ENCODE data around the gene LPP. TPM values are rescaled to one million over a fixed set of nuclear protein-coding genes. Genes with fewer than 3 reads are reported as not detected.

Gene LPP
- total RNA-seq, 4 donors from 2014 or later, result 45.9 to 81.1 (median 63.0) TPM

DNA sequence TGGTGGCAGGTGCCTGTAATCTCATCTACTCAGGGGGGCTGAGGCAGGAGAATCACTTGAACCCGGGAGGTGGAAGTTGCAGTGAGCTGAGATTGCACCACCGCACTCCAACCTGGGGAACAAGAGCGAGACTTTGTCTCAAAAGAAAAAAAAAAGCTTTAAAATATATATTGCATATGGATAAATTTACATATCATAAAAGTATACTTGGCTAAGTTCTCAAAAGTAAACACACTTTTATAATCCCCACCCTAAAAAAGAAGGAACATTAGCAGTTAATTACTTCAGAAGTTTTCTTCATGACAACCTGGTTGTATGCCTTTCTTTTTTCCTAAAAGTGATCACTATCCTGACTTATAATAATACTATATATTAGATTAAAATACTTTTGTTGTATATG is 648.7 kb downstream of the LPP start:
- TF ChIP-seq, protein P1, sequence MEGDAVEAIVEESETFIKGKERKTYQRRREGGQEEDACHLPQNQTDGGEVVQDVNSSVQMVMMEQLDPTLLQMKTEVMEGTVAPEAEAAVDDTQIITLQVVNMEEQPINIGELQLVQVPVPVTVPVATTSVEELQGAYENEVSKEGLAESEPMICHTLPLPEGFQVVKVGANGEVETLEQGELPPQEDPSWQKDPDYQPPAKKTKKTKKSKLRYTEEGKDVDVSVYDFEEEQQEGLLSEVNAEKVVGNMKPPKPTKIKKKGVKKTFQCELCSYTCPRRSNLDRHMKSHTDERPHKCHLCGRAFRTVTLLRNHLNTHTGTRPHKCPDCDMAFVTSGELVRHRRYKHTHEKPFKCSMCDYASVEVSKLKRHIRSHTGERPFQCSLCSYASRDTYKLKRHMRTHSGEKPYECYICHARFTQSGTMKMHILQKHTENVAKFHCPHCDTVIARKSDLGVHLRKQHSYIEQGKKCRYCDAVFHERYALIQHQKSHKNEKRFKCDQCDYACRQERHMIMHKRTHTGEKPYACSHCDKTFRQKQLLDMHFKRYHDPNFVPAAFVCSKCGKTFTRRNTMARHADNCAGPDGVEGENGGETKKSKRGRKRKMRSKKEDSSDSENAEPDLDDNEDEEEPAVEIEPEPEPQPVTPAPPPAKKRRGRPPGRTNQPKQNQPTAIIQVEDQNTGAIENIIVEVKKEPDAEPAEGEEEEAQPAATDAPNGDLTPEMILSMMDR (IDR thresholded peaks at IDR 0.05), result no peak
- no peak for TF ChIP-seq POLR2A (IDR thresholded peaks at IDR 0.05)
- intact Hi-C loops (cut with DNase I; ENCODE audit: low total_unique reads), result no loop called here
- no peak overlapping the region for H3K4me3 ChIP-seq (ENCODE audit: low read depth, poor library complexity, severe bottlenecking)
- DNase-seq (ENCODE audit: low spot score in 2 of 2), result no peak
- 65 to 96% methylated on average over 3 of the region's 3 CpGs for WGBS, 2 donors

DNA sequence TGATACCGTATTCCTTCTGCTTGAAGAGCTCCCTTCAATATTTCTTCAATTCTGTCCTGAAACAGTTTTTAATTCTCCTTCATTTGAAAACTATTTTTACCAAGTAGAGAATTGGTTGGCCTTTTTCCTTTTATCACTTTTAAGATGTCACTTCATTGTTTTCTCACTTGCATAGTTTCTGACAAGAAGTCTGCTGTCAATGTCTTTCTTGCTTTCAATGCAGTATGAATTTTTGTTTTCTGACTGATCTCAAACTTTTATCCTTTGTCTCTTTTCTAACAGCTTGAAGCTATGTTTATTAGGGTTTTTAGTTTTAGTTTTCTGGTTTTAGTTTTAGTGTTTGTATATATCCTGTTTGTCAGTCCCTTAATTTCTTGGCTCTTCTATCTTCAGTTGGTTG is 653.0 kb downstream of the LPP start:
- TF ChIP-seq, protein P1 (IDR thresholded peaks at IDR 0.05), result no peak
- TF ChIP-seq POLR2A (IDR thresholded peaks at IDR 0.05), result no peak
- 100% methylated on average over 1 of the region's 1 CpG for WGBS, 2 donors
- no peak for DNase-seq (ENCODE audit: low spot score in 2 of 2)
- no peak overlapping the region for H3K4me3 ChIP-seq (ENCODE audit: low read depth, poor library complexity, severe bottlenecking)
- intact Hi-C loops (cut with DNase I; ENCODE audit: low total_unique reads), result no loop called here

DNA sequence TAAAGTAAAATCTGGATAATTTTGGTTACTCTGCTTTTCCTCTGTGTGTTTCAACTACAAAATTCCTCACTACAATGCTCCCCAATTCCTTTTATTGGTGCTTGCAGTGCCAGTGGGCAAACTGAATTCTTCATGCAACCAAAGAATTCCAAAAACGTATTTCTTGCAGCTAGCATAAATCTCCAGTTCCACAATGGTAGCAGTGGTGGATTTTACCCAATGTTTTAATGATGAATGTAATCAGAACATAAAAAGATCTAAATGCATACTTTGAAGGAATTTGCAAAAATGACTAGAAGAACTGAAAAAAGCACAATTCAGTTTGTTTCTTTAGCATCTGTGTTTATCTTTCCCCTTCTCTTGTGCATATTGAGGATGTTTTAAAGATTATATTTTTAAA is 658.2 kb downstream of the LPP start:
- TF ChIP-seq, protein P1 (IDR thresholded peaks at IDR 0.05), result no peak
- TF ChIP-seq POLR2A (IDR thresholded peaks at IDR 0.05), result no peak
- WGBS, 2 donors, result 82 to 92% methylated on average over 1 of the region's 1 CpG
- no peak for DNase-seq (ENCODE audit: low spot score in 2 of 2)
- no peak overlapping the region for H3K4me3 ChIP-seq (ENCODE audit: low read depth, poor library complexity, severe bottlenecking)
- intact Hi-C loops (cut with DNase I; ENCODE audit: low total_unique reads), result no loop called here

DNA sequence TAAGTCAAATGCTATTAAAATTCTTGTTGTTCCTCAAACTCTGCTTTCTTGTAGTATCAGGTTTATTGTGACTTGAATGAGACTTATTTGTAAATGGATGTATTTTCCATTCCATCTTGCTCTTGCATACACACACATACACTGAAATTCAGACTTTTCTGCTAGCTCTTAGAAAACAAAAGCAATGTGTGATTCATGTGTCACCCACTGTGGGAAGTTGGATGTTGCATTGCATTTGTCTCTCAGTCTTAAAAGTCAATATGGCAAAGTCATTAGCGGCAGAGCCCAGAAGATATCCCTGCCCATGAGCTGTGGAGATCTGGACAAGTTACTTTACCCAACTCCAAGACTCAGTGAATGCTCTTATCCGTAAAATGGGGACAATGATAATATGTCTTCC is 660.6 kb downstream of the LPP start:
- no peak overlapping the region for H3K4me3 ChIP-seq (ENCODE audit: low read depth, poor library complexity, severe bottlenecking)
- intact Hi-C loops (cut with DNase I; ENCODE audit: low total_unique reads), result no loop called here
- WGBS, 2 donors, result 94 to 95% methylated on average over 2 of the region's 2 CpGs
- TF ChIP-seq POLR2A (IDR thresholded peaks at IDR 0.05), result no peak
- TF ChIP-seq, protein P1 (IDR thresholded peaks at IDR 0.05), result no peak
- no peak for DNase-seq (ENCODE audit: low spot score in 2 of 2)

- no peak for DNase-seq (ENCODE audit: low spot score in 2 of 2)
- no peak overlapping the region for H3K4me3 ChIP-seq (ENCODE audit: low read depth, poor library complexity, severe bottlenecking)
- intact Hi-C loops (cut with DNase I; ENCODE audit: low total_unique reads), result no loop called here
- TF ChIP-seq, protein P1 (IDR thresholded peaks at IDR 0.05), result no peak
- no peak for TF ChIP-seq POLR2A (IDR thresholded peaks at IDR 0.05)
- 65 to 72% methylated on average over 7 of the region's 7 CpGs for WGBS, 2 donors
Measured at GRCh38 chr3:188817103-188817934, 663.4 kb downstream of the LPP start.

DNA sequence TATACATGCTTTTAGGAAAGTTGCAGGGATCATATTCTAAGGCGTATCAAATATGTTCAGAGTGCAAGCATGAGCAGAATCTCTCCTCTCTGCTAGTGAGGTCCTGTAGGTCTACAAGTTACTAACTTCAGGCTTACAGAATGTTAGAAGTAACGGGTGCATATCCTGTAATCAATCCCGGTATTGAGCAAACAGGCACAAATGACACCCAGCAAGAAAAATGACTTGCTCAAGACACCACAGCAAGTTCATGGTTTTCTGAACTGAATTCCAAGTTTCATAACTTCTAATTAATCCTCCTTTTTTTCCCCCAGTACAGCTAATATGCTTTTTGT is 663.9 kb downstream of the LPP start:
- intact Hi-C loops (cut with DNase I; ENCODE audit: low total_unique reads), result no loop called here
- DNase-seq (ENCODE audit: low spot score in 2 of 2), result no peak
- TF ChIP-seq POLR2A (IDR thresholded peaks at IDR 0.05), result no peak
- TF ChIP-seq, protein P1 (IDR thresholded peaks at IDR 0.05), result no peak

More for the DNA sequence above, 663.9 kb downstream of the LPP start:
- WGBS, 2 donors, result 59 to 66% methylated on average over 3 of the region's 3 CpGs
- no peak overlapping the region for H3K4me3 ChIP-seq (ENCODE audit: low read depth, poor library complexity, severe bottlenecking)
